Measurements from ENCODE around the gene CD38.
A peak's percentile ranks its signal among the peaks of the same experiment; 100 is the strongest.

The CD38 gene

GRCh38 chr4:15870079-15870478 is 92.0 kb downstream of the CD38 start:
- no peak for DNase-seq

- no peak for DNase-seq
Observed at GRCh38 chr4:15870921-15871664, 93.0 kb downstream of the CD38 start.

GRCh38 chr4:15873117-15873516 is 95.0 kb downstream of the CD38 start:
- no peak for DNase-seq

- DNase-seq = no peak
Observed at GRCh38 chr4:15874671-15875070, 96.5 kb downstream of the CD38 start.

GRCh38 chr4:15875663-15876460 is 97.7 kb downstream of the CD38 start:
- DNase-seq = no peak

GRCh38 chr4:15878011-15878410 is 99.9 kb downstream of the CD38 start:
- no peak for DNase-seq

GRCh38 chr4:15881820-15882219 is 103.7 kb downstream of the CD38 start:
- no peak for DNase-seq

- DNase-seq = peak; percentile 53
Observed at GRCh38 chr4:15882675-15883086, 104.6 kb downstream of the CD38 start.

GRCh38 chr4:15883610-15884243 is 105.6 kb downstream of the CD38 start:
- DNase-seq = no peak

GRCh38 chr4:15884666-15885065 is 106.5 kb downstream of the CD38 start:
- no peak for DNase-seq

GRCh38 chr4:15885422-15885821 is 107.3 kb downstream of the CD38 start:
- DNase-seq = no peak

- no peak for DNase-seq
Observed at GRCh38 chr4:15888515-15888914, 110.4 kb downstream of the CD38 start.

- DNase-seq = no peak
Observed at GRCh38 chr4:15890246-15890829, 112.2 kb downstream of the CD38 start.

- DNase-seq = no peak
Observed at GRCh38 chr4:15891312-15891711, 113.2 kb downstream of the CD38 start.

- no peak for DNase-seq
Observed at GRCh38 chr4:15893962-15894361, 115.8 kb downstream of the CD38 start.

- no peak for DNase-seq
Observed at GRCh38 chr4:15894393-15894792, 116.3 kb downstream of the CD38 start.

- no peak for DNase-seq
Observed at GRCh38 chr4:15894921-15895916, 117.1 kb downstream of the CD38 start.

- no peak for DNase-seq
Observed at GRCh38 chr4:15897577-15897976, 119.4 kb downstream of the CD38 start.

GRCh38 chr4:15898902-15899301 is 120.8 kb downstream of the CD38 start:
- DNase-seq = no peak

- no peak for DNase-seq
Observed at GRCh38 chr4:15899511-15899910, 121.4 kb downstream of the CD38 start.

GRCh38 chr4:15901007-15901406 is 122.9 kb downstream of the CD38 start:
- no peak for DNase-seq

- no peak for DNase-seq
Observed at GRCh38 chr4:15901998-15902397, 123.9 kb downstream of the CD38 start.
